Measurements from ENCODE around the gene LEF1. TPM values are rescaled to one million over a fixed set of nuclear protein-coding genes. Genes with fewer than 3 reads are reported as not detected.

The LEF1 gene
- total RNA-seq, 1 donor from 2014 or later = 19.4 TPM

GRCh38 chr4:108174856-108175255 lies 6.1 kb upstream of the LEF1 start:
- H3K27me3 ChIP-seq = peaks cover 98% of the 10 kb centered on the region
- H3K4me3 ChIP-seq = no peak overlapping the region
- peaks cover 7% of the 10 kb centered on the region for H3K27me3 Mint-ChIP-seq (ENCODE audit: insufficient read depth, low read depth)
- no peak overlapping the region for H3K4me2 ChIP-seq
- no peak overlapping the region for H3K9ac ChIP-seq
- no peaks in the 10 kb centered on the region for H3K79me2 ChIP-seq (ENCODE audit: low read depth)
- H3K27ac ChIP-seq = no peak overlapping the region
- H3K36me3 ChIP-seq = no peaks in the 10 kb centered on the region
- H4K20me1 ChIP-seq (ENCODE audit: low read depth) = peaks cover 9% of the 10 kb centered on the region
- no peaks in the 10 kb centered on the region for H3K9me3 Mint-ChIP-seq
- TF ChIP-seq, protein P1, sequence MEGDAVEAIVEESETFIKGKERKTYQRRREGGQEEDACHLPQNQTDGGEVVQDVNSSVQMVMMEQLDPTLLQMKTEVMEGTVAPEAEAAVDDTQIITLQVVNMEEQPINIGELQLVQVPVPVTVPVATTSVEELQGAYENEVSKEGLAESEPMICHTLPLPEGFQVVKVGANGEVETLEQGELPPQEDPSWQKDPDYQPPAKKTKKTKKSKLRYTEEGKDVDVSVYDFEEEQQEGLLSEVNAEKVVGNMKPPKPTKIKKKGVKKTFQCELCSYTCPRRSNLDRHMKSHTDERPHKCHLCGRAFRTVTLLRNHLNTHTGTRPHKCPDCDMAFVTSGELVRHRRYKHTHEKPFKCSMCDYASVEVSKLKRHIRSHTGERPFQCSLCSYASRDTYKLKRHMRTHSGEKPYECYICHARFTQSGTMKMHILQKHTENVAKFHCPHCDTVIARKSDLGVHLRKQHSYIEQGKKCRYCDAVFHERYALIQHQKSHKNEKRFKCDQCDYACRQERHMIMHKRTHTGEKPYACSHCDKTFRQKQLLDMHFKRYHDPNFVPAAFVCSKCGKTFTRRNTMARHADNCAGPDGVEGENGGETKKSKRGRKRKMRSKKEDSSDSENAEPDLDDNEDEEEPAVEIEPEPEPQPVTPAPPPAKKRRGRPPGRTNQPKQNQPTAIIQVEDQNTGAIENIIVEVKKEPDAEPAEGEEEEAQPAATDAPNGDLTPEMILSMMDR (IDR thresholded peaks at IDR 0.05) = no peak
- H3K4me1 Mint-ChIP-seq = peaks cover 34% of the 10 kb centered on the region
- H3F3A ChIP-seq (ENCODE audit: low read depth) = peaks cover 28% of the 10 kb centered on the region
- no peak overlapping the region for H2AFZ ChIP-seq (replicated peaks)
- no peaks in the 10 kb centered on the region for H3K9me3 ChIP-seq (ENCODE audit: low read depth)
- DNase-seq (ENCODE audit: low spot score) = no peak
- no peak overlapping the region for H3K4me3 Mint-ChIP-seq
- no peak overlapping the region for H3K27ac Mint-ChIP-seq
- H3K4me1 ChIP-seq = peaks cover 26% of the 10 kb centered on the region
- H3K36me3 Mint-ChIP-seq = no peaks in the 10 kb centered on the region

DNA sequence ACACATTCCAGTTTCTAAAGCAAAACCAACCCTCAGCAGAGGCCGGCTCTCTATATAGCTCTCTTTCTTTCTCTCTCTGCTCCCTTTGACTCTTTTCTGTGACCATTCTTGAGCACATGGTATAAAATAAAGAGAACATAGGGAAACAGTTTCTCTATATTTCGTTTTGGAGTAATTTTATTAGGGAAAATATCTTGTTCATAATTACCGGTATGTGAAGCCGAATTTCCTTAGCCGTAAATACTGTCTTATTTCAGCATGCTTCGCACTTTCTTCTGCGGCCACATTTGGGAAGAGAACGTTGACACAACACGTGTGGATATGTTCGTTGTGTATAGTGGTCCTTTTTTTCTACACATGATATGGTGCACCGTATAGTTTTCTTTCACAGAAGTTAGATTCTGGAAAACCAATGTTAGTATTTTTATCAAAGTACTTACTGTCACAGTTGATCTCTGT lies 4.9 kb upstream of the LEF1 start:
- no peak for DNase-seq (ENCODE audit: low spot score)
- peaks cover 9% of the 10 kb centered on the region for H4K20me1 ChIP-seq (ENCODE audit: low read depth)
- H3F3A ChIP-seq (ENCODE audit: low read depth) = peaks cover 41% of the 10 kb centered on the region
- no peak overlapping the region for H2AFZ ChIP-seq (replicated peaks)
- no peaks in the 10 kb centered on the region for H3K36me3 ChIP-seq
- H3K27me3 Mint-ChIP-seq (ENCODE audit: insufficient read depth, low read depth) = peaks cover 7% of the 10 kb centered on the region
- H3K27me3 ChIP-seq = peaks cover 97% of the 10 kb centered on the region
- no peak overlapping the region for H3K9ac ChIP-seq
- no peak overlapping the region for H3K27ac ChIP-seq
- no peaks in the 10 kb centered on the region for H3K36me3 Mint-ChIP-seq
- no peaks in the 10 kb centered on the region for H3K9me3 Mint-ChIP-seq
- no peaks in the 10 kb centered on the region for H3K9me3 ChIP-seq (ENCODE audit: low read depth)
- H3K27ac Mint-ChIP-seq = peak overlapping the region; percentile 100
- H3K4me3 ChIP-seq = peak overlapping the region; percentile 51
- H3K4me1 ChIP-seq = peaks cover 32% of the 10 kb centered on the region
- peaks cover 41% of the 10 kb centered on the region for H3K4me1 Mint-ChIP-seq
- H3K4me3 Mint-ChIP-seq = peak overlapping the region; percentile 87
- TF ChIP-seq EZH2phosphoT487 (IDR thresholded peaks at IDR 0.05) (no peak), EZH2 (IDR thresholded peaks at IDR 0.05) (no peak)
- TF ChIP-seq, protein P1 (IDR thresholded peaks at IDR 0.05) = no peak
- no peaks in the 10 kb centered on the region for H3K79me2 ChIP-seq (ENCODE audit: low read depth)
- H3K4me2 ChIP-seq = peak overlapping the region; percentile 88

DNA sequence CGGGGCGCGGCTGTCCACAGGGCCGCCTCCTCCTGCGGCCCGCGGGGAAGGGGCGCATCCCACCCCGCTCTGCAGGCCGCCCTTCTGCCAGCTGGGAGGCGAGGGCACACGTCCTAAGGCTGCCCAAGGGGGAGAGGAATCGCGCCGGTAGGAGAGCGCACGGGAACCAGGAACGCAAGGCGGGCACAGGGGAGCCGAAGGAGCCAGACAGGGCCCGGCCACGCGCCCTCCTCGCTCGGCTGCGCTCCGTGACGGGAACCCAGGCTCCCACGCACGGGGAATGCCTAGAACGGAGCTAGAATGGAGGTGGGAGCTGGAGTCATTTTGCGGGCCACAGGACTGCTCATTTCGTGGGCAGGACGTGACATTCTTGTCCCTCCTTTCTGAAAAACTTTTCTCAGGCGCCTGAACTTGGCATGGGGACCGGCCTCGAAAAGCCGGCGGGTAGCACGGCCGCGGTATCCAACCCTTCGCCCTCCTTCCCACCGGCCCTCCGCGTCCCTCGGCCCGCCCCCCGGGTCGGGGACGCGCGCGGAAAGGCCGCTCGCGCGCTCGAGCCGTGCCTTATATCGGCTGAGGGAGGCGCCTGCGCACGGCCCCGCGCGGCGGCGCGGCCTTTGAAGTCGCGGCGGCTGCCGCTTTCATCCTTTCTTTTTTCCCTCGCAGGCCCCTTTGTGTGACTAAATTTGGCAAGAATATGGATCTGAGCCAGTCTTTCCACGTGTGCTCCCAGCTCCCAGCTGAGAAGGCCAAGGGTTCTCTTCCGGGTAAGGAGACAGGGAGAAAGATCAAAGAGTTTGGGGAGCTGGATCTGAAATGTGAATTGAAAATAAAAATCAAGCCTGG lies 4.2 kb upstream of the LEF1 start:
- H3K36me3 ChIP-seq = no peaks in the 10 kb centered on the region
- DNase-seq (ENCODE audit: low spot score) = peak; percentile 77
- H2AFZ ChIP-seq (replicated peaks) = peak overlapping the region; percentile 46
- H3K36me3 Mint-ChIP-seq = no peaks in the 10 kb centered on the region
- H3K4me3 ChIP-seq = peak overlapping the region; percentile 51
- peak overlapping the region; percentile 88 for H3K4me2 ChIP-seq
- H3K27ac Mint-ChIP-seq = peak overlapping the region; percentile 100
- H3F3A ChIP-seq (ENCODE audit: low read depth) = peaks cover 47% of the 10 kb centered on the region
- no peak overlapping the region for H3K9ac ChIP-seq
- TF ChIP-seq, protein P1 (IDR thresholded peaks at IDR 0.05) = peak; percentile 2
- TF ChIP-seq EZH2phosphoT487 (IDR thresholded peaks at IDR 0.05) (peak; percentile 28), EZH2 (IDR thresholded peaks at IDR 0.05) (peak; percentile 91)
- no peak overlapping the region for H3K27ac ChIP-seq
- H3K27me3 Mint-ChIP-seq (ENCODE audit: insufficient read depth, low read depth) = peaks cover 9% of the 10 kb centered on the region
- H3K4me1 ChIP-seq = peaks cover 32% of the 10 kb centered on the region
- H3K4me1 Mint-ChIP-seq = peaks cover 41% of the 10 kb centered on the region
- H3K9me3 ChIP-seq (ENCODE audit: low read depth) = no peaks in the 10 kb centered on the region
- peak overlapping the region; percentile 87 for H3K4me3 Mint-ChIP-seq
- H3K9me3 Mint-ChIP-seq = no peaks in the 10 kb centered on the region
- H3K79me2 ChIP-seq (ENCODE audit: low read depth) = no peaks in the 10 kb centered on the region
- peaks cover 9% of the 10 kb centered on the region for H4K20me1 ChIP-seq (ENCODE audit: low read depth)
- peaks cover 92% of the 10 kb centered on the region for H3K27me3 ChIP-seq

All from neural progenitor cell (in vitro differentiated cells).